GM19463 (cell line): ENCODE measurements around the gene WDR82.

Experiments used
- ATAC-seq: cut with Tn5 transposase; IDR thresholded peaks from one replicate; pipeline ENCODE4 v1.9.1; 2021; ENCODE audit warnings: mild to moderate bottlenecking, moderate library complexity; ENCODE audit not compliant: unreplicated experiment

The WDR82 gene, protein sequence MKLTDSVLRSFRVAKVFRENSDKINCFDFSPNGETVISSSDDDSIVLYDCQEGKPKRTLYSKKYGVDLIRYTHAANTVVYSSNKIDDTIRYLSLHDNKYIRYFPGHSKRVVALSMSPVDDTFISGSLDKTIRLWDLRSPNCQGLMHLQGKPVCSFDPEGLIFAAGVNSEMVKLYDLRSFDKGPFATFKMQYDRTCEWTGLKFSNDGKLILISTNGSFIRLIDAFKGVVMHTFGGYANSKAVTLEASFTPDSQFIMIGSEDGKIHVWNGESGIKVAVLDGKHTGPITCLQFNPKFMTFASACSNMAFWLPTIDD

DNA sequence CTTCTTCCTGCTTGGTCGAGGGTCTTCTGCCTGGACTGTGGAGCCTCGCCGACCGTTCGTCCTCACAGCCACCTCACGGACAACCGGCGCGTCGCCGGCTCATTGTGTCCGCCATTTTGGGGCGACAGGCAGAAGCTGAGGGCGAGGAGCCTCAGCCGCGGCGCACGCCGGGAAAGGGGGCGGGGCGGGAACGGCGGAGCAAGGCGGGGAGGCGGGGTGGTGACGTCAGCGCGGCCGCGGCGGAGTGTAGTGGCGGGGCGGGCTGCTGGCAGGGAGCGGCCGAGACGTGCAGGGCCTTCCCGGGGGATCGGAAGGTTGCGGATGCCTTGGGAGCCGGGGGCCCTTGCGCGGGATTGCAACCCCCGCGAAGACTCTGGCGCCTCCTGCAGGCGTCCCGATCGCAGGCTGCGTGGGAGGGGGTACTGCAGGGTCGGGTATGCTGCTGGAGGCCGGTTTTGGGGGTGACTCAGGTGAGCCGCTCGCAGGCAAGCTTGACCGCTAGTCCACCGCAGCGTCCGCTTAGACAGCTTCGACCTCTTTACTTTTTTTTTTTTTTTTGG lies at the start of gene WDR82:
TSS of gene WDR82 (minus strand) at position 140 of the 560 bp plus-strand sequence. CDS start 288 bp downstream, outside the sequence.
- ATAC-seq, result peak; percentile 79

DNA sequence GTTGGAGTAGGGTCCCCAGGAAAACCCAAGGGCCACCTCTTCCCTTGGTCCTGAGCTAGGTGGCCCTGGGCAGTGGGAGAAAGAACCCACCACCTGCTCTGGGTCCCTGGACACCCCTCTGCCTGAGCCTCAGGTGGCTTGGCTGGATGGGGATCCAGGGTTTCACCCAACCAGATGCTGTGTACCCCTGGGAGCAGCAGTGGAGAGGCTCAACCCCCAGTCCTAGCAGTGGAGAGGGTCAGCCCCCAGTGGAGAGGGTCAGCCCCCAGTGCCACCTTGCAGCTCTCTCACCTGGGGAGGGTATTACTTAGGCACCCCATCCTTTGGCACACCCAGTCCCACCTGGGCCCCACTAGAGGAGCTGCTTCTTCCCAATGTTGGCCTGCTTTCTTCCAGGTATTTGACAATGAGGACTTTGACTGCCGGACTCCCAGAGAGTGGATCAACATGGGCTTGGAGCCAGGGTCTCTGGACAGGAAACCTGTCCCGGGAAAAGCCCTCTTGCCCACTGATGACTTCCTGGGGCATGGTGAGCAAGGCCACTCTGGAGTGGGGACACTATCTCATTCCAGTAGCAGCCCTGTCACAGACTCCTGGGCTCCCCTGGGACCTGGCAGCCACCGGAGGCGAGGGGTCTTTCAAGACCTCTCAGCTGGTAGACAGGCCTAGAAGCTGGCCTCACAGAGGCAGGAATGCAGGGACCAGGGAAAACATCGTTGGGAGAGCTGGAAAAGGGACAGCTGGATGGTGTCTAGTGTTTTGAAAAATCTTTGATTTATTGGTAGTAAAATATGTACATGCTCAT lies 49.2 kb upstream of the WDR82 start:
- ATAC-seq, result no peak

DNA sequence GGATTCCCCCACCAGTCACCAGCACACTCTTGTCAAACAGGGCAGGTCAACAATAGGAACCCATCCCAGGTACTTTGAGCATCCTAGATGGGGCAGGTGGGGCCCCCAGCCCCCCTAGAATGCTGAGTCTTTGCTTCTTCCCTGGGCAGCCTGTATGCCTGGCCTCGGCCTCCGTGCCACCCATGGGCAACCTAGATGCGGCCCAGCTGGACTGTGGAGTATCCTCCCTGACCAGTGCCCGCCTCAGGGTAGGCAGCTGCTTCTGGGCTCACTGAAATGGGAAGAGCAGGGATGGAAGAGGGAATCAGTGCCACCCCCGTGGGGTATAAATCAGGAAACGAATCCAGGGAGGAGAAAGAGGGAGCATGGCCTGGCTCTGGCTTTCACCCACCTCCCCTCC lies 48.5 kb upstream of the WDR82 start:
- no peak for ATAC-seq

DNA sequence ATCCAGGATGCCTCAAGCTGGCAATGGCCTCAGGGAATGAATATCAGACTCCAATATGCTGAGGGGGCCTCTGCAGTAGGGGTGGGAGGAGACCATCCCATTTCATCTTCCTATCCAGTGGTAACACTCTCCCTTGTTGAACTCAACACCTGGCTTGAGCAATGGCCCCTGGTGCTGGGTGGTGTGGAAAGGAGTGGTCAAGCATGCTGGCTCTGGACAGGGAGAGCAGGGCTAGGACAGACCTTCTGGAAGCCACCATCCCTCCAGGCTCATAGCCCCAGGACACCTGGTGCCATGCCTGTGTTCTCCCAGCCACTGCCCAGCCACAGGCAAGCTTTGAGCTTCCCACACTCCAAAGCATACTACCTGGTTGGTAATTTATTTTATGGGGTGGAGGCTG lies 47.2 kb upstream of the WDR82 start:
- ATAC-seq, result no peak

DNA sequence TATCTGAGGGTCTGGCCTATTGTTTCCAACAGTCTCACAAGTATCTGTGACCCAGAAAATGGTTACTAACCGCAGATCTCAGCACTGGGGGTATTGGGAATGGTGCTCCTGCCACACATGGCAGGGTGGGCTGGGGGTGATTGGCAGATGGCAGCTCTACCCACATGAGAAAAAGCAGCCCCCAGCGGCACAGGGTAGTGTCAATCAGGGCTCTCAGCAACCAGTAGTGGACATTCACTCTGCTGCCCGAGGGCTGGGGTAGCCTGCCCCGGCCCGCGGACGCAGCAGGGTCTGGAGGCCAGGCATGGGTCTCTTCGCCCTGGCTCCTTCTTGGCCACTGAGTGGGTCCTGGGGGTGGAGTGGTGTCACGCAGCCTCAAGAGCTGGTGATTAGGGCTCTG lies 46.2 kb upstream of the WDR82 start:
- ATAC-seq, result no peak

DNA sequence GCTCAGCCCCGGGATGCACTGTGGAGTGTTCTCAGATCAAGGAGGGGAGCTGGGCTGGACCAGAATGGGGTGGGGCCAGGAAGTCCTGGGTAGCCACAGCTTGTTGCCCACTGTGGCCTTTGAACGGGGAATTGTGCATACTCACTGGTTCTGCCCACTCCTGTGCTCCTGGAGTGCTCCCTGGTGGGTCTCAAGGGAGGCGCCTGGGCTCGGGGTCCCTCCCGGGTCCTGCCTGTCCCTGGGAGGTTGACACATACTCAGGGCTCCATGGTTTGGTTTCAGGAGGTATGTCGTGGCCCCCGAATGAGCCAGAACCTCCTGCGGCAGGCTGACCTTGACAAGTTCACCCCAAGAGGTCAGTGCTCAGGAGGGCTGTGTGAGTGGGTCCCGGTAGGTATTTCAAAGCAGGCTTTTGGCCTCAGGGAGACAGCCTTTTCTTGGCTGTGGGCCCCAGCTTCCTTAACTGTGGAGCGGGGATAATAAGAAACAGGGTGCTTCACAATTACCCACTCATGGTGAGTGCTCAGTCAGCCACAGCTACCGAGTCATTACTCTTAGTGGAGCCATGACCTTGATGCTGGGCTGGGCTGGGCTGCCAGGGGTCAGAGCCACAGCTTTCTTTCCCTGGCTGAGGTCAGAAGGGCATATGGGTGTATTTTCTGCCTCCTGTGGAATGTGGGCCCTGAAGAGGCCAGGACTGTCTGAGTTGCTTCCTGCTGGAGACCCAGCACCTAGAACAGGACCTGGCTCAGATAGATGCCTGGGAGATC lies 45.3 kb upstream of the WDR82 start:
- ATAC-seq, result no peak

DNA sequence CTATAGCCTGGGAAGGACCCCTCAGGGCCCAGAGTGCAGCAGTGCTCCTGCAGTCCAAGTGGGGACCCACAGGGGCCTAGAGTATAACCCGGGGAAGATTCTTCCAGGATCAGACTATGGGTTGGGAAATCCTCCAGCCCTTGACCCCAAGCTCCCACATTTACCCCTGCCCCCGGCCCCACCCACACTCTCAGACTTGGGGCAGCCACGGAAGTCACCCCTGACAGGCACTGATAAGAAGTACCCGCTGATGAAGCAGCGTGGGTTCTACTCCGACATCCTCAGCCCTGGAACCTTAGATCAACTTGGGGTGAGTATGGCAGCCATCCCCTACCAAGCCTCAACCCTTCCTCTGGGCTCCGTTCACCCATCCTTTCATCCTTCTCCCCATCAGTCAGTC lies 44.0 kb upstream of the WDR82 start:
- ATAC-seq, result no peak

DNA sequence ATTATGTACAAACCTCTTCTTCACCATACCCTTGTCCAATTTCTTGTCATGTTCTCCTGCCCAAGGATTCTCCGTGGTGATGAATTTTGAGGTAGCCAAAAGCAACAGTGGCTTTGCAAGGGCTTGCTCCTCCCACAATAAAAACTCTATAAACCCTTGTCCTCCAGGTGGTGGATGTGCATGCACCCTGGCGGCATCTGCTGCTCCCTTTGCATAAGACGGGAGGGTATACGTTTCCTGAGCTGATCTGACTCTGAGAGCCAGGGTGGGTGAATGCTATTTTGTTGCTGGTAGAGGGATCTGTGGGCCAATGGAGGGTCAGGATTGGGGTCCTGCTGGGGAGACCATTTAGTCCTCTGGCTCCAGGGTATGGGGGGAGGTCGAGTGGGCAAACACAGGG lies 43.0 kb upstream of the WDR82 start:
- no peak for ATAC-seq

DNA sequence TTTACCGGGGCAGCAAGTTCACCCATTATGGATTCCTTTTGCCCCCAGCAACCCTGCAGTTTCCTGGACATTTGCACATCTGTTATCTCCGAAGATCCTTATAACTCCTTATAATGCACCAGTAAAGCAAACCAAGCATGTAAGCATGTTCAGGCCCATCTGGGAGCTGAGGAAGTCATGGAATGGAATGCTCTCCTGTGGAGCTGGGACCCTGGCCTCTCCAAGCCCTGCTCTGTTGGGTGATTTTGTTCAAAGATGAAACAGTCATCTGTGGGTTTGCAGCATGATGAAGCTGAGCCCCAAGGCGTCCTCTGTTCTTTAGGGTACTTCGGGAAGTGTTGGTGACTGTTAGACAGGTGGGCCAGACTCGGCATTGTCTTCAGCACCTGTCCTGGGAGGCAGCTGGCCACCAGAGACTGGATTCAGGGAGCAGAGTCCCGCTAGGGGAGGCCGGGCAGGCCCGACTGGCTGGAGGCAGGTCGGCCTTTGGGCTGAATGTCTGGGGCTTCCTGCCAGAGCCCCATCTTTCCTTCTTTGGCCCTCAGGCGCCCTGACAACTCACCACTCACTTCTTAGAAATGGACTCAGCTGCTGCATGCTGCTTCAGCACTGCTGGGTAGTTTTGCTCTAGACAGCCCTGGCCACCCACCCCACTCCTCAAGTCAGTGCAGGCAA lies 41.6 kb upstream of the WDR82 start:
- no peak for ATAC-seq

DNA sequence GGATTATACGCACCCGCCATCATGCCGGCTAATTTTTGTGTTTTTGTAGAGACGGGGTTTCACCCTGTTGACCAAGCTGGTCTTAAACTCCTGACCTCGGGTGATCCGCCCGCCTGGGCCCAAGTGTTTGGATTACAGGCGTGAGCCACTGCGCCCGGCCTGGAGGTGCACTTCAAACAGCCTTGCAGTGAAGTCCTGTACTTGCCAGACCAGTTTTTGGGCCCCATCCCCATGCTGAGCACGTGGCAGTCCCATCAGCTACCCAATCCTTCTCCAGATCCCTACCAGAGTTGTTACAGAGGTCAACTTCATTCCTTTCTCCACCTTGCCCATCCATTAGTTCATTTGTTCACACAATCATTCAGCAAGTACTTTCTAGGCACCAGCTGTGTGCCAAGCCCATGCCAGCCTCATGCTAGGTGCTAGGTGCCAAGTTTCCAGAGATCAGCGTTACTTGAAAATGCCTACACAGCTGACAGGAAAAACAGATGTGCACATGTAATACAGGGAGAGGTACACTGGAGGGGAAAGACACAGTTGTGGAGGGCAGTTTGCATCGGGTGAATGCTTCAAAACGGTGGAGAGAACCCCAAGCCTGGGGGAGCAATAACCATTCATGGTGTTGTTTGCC lies 39.9 kb upstream of the WDR82 start:
- no peak for ATAC-seq

DNA sequence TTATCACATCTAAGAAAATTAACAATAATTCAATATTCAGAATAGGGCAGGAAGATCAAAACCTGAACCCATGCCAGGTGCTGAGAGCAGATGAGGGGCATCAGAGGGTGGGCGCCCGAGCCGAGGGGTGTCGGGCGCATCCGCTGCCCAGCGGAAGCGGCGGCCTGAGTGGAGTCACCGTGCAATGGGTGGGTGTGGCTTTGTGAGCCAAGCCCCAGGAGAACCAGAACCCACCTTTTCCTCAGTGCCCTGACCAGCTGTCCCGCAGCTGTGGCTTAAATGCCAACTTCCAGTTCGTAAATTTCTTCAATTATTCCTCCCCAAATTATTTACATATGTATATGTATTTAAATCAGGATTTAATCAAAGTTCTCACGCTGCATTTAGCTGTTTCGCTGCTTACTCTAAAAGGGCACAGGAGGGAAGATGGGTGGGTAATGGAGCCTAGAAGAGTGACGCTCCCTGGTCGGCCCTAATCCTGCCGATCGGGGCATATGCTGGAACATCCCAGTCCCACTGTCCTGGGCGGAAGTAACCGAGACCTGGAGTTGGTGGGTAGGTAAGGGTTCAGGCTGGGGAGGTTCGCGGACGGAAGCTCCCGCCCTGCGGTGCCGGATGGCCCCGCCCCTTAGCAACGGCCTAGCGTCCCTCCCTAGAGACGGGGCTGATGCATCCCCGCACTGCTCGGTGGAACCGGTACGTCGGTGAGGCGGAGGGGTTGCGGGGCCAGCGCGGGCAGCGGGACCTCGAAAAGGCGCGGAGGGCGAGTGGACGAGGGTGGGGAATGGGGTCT lies 39.0 kb upstream of the WDR82 start:
- no peak for ATAC-seq

DNA sequence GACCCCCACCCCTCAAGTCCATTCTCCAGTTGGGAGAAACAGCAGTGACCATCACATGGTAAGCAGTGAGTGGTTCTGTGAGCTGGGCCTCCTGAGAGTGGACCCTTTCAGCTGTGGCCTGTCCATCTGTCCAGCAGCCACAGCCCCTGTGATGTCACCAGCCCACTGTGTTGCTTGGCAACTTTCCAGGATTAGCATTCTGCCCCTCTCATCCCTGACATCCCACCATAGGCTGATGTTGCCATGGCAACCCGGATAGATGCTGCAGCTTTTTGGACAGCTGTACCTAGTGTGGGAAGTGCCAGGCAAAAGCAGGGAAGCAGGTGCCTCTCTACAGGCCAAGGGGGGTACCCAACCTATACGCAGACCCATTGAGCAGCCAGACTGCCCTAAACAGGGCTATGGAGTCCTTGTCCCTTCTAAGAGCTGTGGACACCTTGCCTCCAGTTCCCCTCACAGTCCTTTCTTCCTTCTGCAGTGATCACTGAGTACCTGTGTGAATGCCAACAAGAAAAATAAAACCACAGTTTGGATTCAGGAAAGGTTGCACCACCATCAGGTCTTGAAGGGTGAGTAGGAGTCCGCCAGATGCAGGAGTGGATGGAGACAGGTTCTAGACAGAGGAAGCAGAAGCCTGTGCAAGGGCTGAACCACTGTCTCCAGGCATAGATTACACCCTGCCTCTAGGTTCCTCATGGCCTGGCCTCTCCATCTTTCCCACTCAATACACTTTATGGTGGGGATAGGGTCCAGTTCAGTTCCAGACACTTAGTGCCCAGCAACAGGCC lies 37.7 kb upstream of the WDR82 start, which contains the start of gene DNAH1:
TSS of gene DNAH1 (plus strand) at position 343 of the 788 bp plus-strand sequence. CDS start 6,124 bp downstream, outside the sequence.
- no peak for ATAC-seq

DNA sequence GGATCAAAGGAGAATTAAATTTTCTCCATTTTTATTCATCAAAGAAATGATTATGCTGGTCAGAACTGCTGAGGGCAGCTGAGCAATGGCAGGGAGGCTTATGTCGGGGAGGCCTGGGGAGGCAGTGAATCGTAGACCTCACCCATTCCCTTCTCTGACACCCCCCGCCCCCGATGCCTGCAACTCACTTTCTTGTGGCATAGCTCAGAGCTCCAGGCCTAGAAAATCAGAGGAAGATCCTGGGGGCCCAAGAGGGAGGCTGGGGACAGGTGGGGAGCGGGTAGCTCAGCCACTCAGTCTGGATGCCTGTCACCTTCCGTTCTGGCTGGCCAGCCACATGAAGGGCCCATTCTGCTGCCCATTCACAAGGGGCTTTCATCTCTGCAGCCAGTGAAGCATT lies 36.6 kb upstream of the WDR82 start:
- ATAC-seq, result no peak

DNA sequence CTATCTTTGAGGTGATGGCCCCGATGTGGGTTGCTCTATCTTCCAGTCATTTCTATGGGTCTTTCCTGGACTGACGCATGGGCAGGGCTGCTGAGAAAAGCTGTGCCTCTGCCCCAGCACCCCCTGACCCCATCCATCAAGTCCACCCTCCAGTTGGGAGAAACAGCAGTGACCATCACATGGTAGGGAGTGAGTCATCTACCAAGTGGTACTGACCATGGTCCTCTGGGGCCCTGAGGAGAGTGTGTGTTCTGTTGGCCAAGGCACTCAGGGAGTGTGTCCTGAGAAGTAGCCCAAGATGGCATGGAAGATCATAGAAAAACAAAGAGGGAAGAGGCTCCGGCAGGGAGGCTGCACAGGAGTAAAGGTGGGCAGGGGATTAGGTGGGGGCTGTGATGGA lies 36.0 kb upstream of the WDR82 start:
- ATAC-seq, result no peak

DNA sequence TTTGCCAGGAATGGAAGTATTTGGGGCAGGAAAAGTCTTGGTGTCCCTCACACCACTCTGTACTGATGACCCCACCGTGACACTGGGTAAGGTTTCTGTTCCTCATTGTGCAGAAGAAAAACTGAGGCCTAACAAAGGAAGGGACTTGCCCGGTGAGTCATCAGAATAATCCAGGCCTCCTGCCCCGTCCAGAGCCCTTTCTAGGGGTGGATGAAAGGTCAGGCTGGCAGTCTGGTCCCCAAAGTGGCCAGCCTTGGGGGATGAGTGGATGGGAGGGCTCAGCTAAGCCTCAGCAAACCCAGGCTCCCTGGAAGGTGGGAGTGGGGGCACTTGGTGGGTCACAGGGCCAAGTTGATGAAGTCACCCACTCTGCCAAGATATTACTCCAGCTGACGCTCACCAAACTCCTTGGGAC lies 35.3 kb upstream of the WDR82 start:
- ATAC-seq, result peak; percentile 85

DNA sequence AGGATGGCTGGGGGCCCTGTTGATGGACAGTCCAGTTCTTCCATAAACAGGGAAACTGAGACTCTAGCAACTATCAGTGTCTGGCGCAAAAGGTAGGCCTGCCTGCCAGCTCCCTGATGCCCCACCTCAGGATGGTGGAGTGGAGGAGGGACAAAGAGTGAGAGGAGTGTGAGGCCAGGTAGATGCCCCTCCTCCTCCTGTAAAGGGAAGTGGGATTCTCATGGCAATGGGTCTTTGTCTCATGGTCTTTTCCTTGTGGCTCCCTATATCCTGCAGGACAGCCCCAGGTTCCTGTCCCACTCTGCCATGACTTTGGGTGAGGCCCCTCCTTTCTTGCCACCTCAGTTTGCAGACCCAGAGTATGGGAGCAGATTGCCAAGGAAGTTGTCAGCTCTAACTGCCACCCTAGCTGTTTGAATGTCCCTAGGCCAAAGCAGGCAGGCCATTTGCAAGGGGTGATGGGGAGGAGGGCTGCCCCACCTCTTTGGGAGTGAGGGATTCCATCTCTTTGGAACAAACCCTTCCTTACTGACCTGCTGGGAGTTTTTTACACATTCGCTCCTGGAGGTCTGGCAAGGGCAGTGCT lies 34.8 kb upstream of the WDR82 start:
- ATAC-seq, result peak; percentile 11

DNA sequence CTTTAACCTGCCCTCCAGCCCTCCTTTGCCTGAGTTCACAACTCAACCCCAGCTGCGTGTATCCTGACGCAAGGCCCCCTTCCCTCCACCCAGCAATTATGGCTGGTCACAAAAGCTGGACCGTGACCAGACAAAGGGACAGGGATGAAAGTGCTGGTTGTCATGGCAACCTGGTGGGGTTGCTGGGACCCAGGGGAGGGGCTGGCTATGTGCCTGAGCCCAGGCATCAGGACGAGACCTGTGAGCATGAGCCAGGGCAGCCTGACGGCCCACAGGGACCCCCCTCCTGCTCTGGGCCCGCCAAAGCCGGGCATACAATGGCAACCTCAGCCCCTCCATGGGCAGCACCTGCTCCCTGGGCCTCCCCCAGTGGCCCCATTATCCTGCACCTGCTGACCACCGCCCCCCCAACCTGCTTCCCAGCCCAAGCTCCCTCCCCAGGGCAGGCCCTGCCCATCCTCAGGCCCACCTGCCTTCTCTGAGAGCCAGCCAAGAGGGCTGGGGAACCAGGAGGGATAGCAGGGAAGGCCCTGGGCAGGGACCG lies 33.2 kb upstream of the WDR82 start:
- no peak for ATAC-seq
